NT2/D1 (cell line): Measurements from ENCODE around the gene GJA1.

Source experiments
- SUZ12 ChIP-seq: IDR thresholded peaks from 2 replicates; pipeline ENCODE4 v1.6.1; 2011; ENCODE audit not compliant: insufficient read length, insufficient read depth; ENCODE audit errors: extremely low read depth
- ZNF274 ChIP-seq: IDR thresholded peaks from 2 replicates; pipeline ENCODE4 v1.6.1; 2011; ENCODE audit warnings: mild to moderate bottlenecking, low read depth, low read length

DNA sequence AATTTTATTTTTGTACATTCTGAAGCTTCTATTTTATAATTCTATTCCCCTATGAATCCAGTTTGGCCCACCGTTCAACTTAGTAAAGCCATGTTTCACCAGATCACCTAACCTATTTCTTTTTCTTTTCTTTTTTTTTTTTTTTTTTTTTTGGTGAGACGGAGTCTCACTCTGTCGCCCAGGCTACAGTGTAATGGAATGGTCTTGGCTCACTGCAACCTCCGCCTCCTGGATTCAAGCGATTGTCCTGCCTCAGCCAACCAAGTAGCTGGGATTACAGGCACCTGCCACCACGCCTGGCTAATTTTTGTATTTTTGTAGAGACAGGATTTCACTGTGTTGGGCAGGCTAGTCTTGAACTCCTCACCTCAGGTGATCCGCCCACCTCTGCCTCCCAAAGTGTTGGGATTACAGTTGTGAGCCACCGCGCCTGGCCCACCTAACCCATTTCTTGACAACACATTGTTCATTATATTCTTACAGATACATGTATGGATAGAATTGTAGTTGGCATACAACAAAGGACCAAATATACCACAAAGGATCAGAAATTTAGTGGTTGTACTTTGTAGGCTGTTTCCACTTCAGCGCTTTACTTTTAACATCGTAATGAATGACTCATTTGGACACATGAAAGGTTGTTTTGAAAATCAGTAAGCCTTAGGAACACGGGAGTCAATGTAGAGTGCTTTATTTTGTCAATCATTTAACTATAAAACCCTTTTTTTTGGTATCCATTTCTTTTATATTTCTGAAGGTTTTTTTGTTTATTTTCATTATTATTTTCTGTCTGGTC is 63.2 kb downstream of the GJA1 start:
- TF ChIP-seq SUZ12 (no peak), ZNF274 (no peak)
